Naive thymus-derived CD4-positive, alpha-beta T cell (primary cell): Measurements from ENCODE around the gene NGF. TPM values are rescaled to one million over a fixed set of nuclear protein-coding genes. Genes with fewer than 3 reads are reported as not detected.

ENCODE experiments used
- ATAC-seq: fragments of 150-1000 bp; cut with Tn5 transposase; 2 replicates; pipeline ENCODE4 v1.10.0; 2021; ENCODE audit warnings: mild to moderate bottlenecking, moderate library complexity
- CTCF ChIA-PET: fragments of 350-600 bp; sonication (Branson Sonifier 250); formaldehyde crosslinking; loops from one replicate; lab custom pipeline; 2021; ENCODE audit warnings: antibody characterized with exemption; lab: Charles Lee
- POLR2A ChIA-PET: fragments of 350-600 bp; sonication (Branson Sonifier 250); formaldehyde crosslinking; loops from one replicate; lab custom pipeline; 2021; ENCODE audit warnings: antibody characterized with exemption, inconsistent platforms; lab: Charles Lee
- DNase-seq, 9 donors: peaks; one replicate each; pipeline versions ENCODE4 v3.0.0 to v3.0.0-alpha.2; 2020 to 2022; ENCODE audit warnings: mixed read lengths in 1 of 9
- H3K27ac ChIP-seq: one replicate; pipeline ENCODE4 v1.7.0; 2013; ENCODE audit warnings: mild to moderate bottlenecking, low read depth, low read length, moderate library complexity
- H3K27me3 ChIP-seq, 2 donors: one replicate each; pipeline ENCODE4 v1.7.0; 2013; ENCODE audit warnings: low read length in 2 of 2, mild to moderate bottlenecking in 2 of 2, moderate library complexity in 2 of 2; ENCODE audit not compliant: control insufficient read depth in 2 of 2, insufficient read depth in 2 of 2
- H3K36me3 ChIP-seq, 3 experiments: 1 replicate in 2 of 3; 2 replicates in 1 of 3; pipeline ENCODE4 v1.7.0; 2013; ENCODE audit warnings: low read length in 3 of 3, mild to moderate bottlenecking in 3 of 3, moderate library complexity in 1 of 3; ENCODE audit not compliant: insufficient read depth in 3 of 3, control insufficient read depth in 2 of 3
- H3K4me1 ChIP-seq, 2 donors: one replicate each; pipeline ENCODE4 v1.7.0; 2013; ENCODE audit warnings: low read length in 2 of 2, mild to moderate bottlenecking in 2 of 2, moderate library complexity in 1 of 2; ENCODE audit not compliant: control insufficient read depth in 2 of 2, insufficient read depth in 2 of 2
- H3K4me3 ChIP-seq: 2 replicates; pipeline ENCODE4 v1.7.0; 2013; ENCODE audit warnings: mild to moderate bottlenecking, low read length
- H3K9me3 ChIP-seq, 3 experiments: 1 replicate in 2 of 3; 2 replicates in 1 of 3; pipeline ENCODE4 v1.7.0; 2013; ENCODE audit warnings: low read length in 3 of 3; ENCODE audit not compliant: control insufficient read depth in 2 of 3
- H3K27ac Mint-ChIP-seq, 9 donors: one replicate each; pipeline ENCODE4 v1.8.0; 2020 to 2022; ENCODE audit warnings: mixed read lengths in 9 of 9, mild to moderate bottlenecking in 8 of 9, moderate library complexity in 5 of 9, inconsistent platforms in 2 of 9
- H3K27me3 Mint-ChIP-seq, 5 donors: one replicate each; pipeline ENCODE4 v1.8.0; 2021 to 2022; ENCODE audit warnings: mixed read lengths in 5 of 5, mild to moderate bottlenecking in 1 of 5
- H3K36me3 Mint-ChIP-seq, 5 donors: one replicate each; pipeline ENCODE4 v1.8.0; 2020 to 2022; ENCODE audit warnings: mixed read lengths in 5 of 5, mild to moderate bottlenecking in 3 of 5, inconsistent platforms in 1 of 5
- H3K4me1 Mint-ChIP-seq, 7 donors: one replicate each; pipeline ENCODE4 v1.8.0; 2020 to 2022; ENCODE audit warnings: mixed read lengths in 7 of 7, mild to moderate bottlenecking in 3 of 7, inconsistent platforms in 1 of 7
- H3K4me3 Mint-ChIP-seq, 10 donors: one replicate each; pipeline ENCODE4 v1.8.0; 2020 to 2022; ENCODE audit warnings: mild to moderate bottlenecking in 10 of 10, mixed read lengths in 10 of 10, moderate library complexity in 6 of 10, inconsistent platforms in 2 of 10
- H3K9me3 Mint-ChIP-seq, 11 donors: one replicate each; pipeline ENCODE4 v1.8.0; 2020 to 2022; ENCODE audit warnings: mixed read lengths in 11 of 11, mild to moderate bottlenecking in 4 of 11, inconsistent platforms in 1 of 11, moderate library complexity in 1 of 11
- intact Hi-C, 2 donors: fragments of 100-400 bp; cut with micrococcal nuclease; formaldehyde crosslinking; loops; one replicate each; pipeline ENCODE4 v1.15.1; 2023
- polyA plus RNA-seq, 2 donors: library from polyadenylated mRNA; unstranded; fragments of 300-500 nt; fragmentation: Illumina TruSeq; gene quantifications; one replicate each; pipeline ENCODE4 v1.2.3, GENCODE V29; 2021
- total RNA-seq, 6 experiments: library from RNA in 5 of 6; stranded (reverse) in 5 of 6; gene quantifications; 1 replicate in 5 of 6; 2 replicates in 1 of 6; pipeline ENCODE4 v1.2.3 and lab custom pipeline; 2021 to 2026

Gene NGF
- total and polyA plus RNA-seq, 7 experiments from 2014 or later, result not detected

DNA sequence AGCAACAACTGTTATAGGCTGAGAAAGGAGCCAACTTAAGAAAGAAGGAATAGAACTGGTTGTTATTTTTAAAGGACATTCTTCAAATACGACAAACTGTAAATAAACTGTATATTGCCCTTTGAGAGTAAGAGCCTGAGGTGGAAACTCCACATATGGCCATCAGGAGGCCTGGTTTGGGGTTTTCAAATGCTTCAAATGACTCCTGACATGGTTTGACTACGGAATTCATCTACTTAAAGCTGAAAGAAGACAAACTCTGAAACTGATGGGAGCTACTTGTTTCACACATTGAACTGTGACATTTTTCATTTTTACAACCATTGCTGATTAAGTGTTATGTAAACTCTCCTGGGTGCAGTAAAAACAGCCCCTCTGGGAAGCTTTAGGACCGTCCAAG is 59.8 kb downstream of the NGF start:
- no peak overlapping the region for H3K27ac Mint-ChIP-seq
- Histone ChIP-seq H3K27ac (no peak overlapping the region), H3K27me3 (no peaks in the 10 kb centered on the region), H3K4me1 (no peaks in the 10 kb centered on the region), H3K9me3 (no peaks in the 10 kb centered on the region), H3K4me3 (no peak overlapping the region), H3K36me3 (no peaks in the 10 kb centered on the region)
- H3K36me3 Mint-ChIP-seq, result peaks cover 0 to 5% (median 0%) of the 10 kb centered on the region in 5 donors
- POLR2A ChIA-PET, result no interaction called here
- H3K4me3 Mint-ChIP-seq, result no peak overlapping the region
- ATAC-seq (no peak), DNase-seq (no peak)
- H3K9me3 Mint-ChIP-seq, result peaks cover 0 to 8% (median 5%) of the 10 kb centered on the region in 11 donors
- CTCF ChIA-PET, result no interaction called here
- no peaks in the 10 kb centered on the region for H3K4me1 Mint-ChIP-seq
- intact Hi-C loops, result no loop called here
- H3K27me3 Mint-ChIP-seq, result peaks cover 0 to 23% (median 9%) of the 10 kb centered on the region in 5 donors

DNA sequence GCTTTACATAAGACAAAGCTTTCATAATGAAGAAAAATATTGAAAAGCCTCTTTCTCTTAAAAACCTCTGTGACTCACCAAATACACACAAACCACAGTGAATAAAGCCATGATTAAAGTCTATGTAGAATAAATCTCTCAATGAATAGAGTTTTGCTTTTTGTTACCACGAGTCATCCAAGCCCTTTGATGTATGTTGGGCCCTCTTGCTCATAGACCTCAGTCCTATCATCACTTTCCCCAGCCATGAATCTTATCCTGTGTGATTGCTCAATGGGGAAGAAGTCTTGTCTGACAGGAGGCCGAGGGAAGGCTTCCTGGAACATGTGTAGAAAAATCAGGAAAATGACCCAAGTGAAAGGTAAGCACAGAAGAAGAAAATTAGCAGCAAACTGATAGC is 60.8 kb downstream of the NGF start:
- ChIA-PET CTCF (no interaction called here), POLR2A (no interaction called here)
- no peaks in the 10 kb centered on the region for H3K27me3 ChIP-seq
- peaks cover 3 to 29% (median 9%) of the 10 kb centered on the region in 5 donors for H3K27me3 Mint-ChIP-seq
- H3K4me1 Mint-ChIP-seq, result no peaks in the 10 kb centered on the region
- no peak overlapping the region for H3K27ac ChIP-seq
- H3K27ac Mint-ChIP-seq, result no peak overlapping the region
- ATAC-seq (no peak), DNase-seq (no peak)
- H3K9me3 ChIP-seq, result no peaks in the 10 kb centered on the region
- intact Hi-C loops, result no loop called here
- no peak overlapping the region for H3K4me3 ChIP-seq
- H3K36me3 ChIP-seq, result no peaks in the 10 kb centered on the region
- no peaks in the 10 kb centered on the region for H3K4me1 ChIP-seq
- peaks cover 0 to 5% (median 0%) of the 10 kb centered on the region in 5 donors for H3K36me3 Mint-ChIP-seq
- no peak overlapping the region for H3K4me3 Mint-ChIP-seq
- peaks cover 0 to 8% (median 5%) of the 10 kb centered on the region in 11 donors for H3K9me3 Mint-ChIP-seq

DNA sequence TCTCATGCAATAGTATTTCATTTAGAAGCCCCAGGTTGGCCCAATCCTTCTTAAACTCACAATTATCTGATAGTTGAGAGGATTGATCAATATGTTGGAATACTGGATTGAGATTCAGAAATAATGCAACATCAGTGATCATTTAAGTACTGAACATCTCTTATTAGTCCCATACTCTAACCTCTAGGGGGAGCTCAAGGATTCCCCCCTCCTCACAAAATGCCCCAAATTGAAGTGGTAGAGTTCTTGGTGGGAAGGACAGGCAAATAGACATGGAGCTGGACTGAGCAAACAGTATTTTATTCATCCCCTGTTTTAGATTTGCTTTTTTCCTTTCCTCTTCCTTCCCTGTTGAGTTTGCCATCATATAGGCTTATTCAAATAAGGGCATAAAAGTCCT is 62.8 kb downstream of the NGF start:
- POLR2A ChIA-PET, result no interaction called here
- intact Hi-C loops, result no loop called here
- H3K36me3 Mint-ChIP-seq, result peaks cover 0 to 5% (median 0%) of the 10 kb centered on the region in 5 donors

DNA sequence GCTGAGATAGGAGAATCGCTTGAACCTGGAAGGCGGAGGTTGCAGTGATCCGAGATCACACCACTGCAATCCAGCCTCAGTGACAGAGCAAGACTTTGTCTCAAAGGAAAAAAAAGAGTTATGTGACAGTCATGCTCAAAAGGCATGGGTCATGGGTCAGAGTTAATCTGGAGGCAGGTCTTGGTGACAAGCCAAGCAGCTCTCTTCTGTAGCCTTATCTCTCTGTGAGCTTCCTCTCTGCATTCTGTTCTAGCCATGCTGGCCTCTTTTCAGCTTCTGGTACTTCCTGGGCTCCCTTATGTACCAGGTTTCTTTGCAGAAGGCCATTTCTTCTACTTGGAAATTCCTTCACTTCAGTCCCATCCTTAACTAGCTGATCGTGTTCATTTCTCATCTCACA is 63.6 kb downstream of the NGF start:
- Histone ChIP-seq H3K27ac (no peak overlapping the region), H3K27me3 (no peaks in the 10 kb centered on the region), H3K4me1 (no peaks in the 10 kb centered on the region), H3K36me3 (no peaks in the 10 kb centered on the region), H3K4me3 (no peak overlapping the region), H3K9me3 (no peaks in the 10 kb centered on the region)
- peaks cover 0 to 8% (median 5%) of the 10 kb centered on the region in 11 donors for H3K9me3 Mint-ChIP-seq
- POLR2A ChIA-PET, result no interaction called here
- peaks cover 3 to 41% (median 10%) of the 10 kb centered on the region in 5 donors for H3K27me3 Mint-ChIP-seq
- H3K4me1 Mint-ChIP-seq, result no peaks in the 10 kb centered on the region
- H3K27ac Mint-ChIP-seq, result no peak overlapping the region
- DNase-seq, result no peak
- no peak overlapping the region for H3K4me3 Mint-ChIP-seq
- no peak for ATAC-seq
- intact Hi-C loops, result no loop called here
- peaks cover 0 to 5% (median 0%) of the 10 kb centered on the region in 5 donors for H3K36me3 Mint-ChIP-seq
- CTCF ChIA-PET, result no interaction called here

More for the DNA sequence above, 62.8 kb downstream of the NGF start:
- H3K27me3 ChIP-seq, result no peaks in the 10 kb centered on the region
- no peak overlapping the region for H3K27ac ChIP-seq
- Mint-ChIP-seq H3K27ac (no peak overlapping the region), H3K27me3 (peaks cover 3 to 41% (median 10%) of the 10 kb centered on the region in 5 donors), H3K4me3 (no peak overlapping the region), H3K9me3 (peaks cover 0 to 8% (median 5%) of the 10 kb centered on the region in 11 donors), H3K4me1 (no peaks in the 10 kb centered on the region)
- H3K4me1 ChIP-seq, result no peaks in the 10 kb centered on the region
- no peak overlapping the region for H3K4me3 ChIP-seq
- no peak for ATAC-seq
- H3K9me3 ChIP-seq, result no peaks in the 10 kb centered on the region
- no peak for DNase-seq
- H3K36me3 ChIP-seq, result no peaks in the 10 kb centered on the region
- CTCF ChIA-PET, result interaction anchor here (0.7 kb wide), 1 partner anchor 129 kb away, joined by 3 read pairs; no protein-coding TSS in a partner anchor

DNA sequence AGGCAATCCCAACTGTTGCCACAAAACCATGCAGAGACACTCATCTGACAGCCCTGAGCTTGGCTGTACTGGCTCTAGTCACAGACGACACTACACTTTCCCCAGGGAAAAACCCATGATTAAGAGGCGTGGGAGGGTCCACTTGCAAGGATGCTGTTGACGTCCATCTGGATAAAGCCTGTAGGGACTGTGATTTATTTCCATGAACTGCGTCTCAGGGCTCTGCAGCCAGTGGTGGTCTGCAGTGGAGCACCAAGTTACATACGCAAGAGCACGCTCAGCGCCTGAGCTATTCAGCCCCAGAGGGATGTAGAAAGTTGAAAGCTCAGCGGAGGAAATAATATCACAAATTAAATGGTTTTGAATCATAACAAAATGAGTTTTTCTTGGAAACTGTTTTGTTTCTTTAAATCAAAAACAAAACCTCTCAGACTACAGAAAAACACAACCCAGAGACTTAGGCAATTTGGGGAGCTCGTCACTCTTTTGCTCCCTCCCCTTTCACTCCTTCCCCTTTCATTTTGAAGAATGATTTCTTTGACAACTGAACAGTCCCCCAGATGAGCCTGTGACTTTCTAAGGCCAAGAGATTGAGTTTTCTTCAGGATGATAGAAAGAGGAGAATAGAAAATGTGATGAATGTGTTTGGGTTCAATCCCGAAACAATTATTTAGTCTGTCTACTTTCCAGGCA is 71.2 kb downstream of the NGF start:
- Histone ChIP-seq H3K4me1 (no peaks in the 10 kb centered on the region), H3K9me3 (no peaks in the 10 kb centered on the region), H3K27me3 (no peaks in the 10 kb centered on the region), H3K27ac (no peak overlapping the region), H3K4me3 (no peak overlapping the region), H3K36me3 (no peaks in the 10 kb centered on the region)
- ChIA-PET POLR2A (no interaction called here), CTCF (no interaction called here)
- H3K36me3 Mint-ChIP-seq, result no peaks in the 10 kb centered on the region
- H3K4me1 Mint-ChIP-seq, result no peaks in the 10 kb centered on the region
- H3K4me3 Mint-ChIP-seq, result no peak overlapping the region
- ATAC-seq (no peak), DNase-seq (no peak)
- H3K9me3 Mint-ChIP-seq, result no peaks in the 10 kb centered on the region
- intact Hi-C loops, result no loop called here
- H3K27ac Mint-ChIP-seq, result no peak overlapping the region
- peaks cover 3 to 46% (median 10%) of the 10 kb centered on the region in 5 donors for H3K27me3 Mint-ChIP-seq

DNA sequence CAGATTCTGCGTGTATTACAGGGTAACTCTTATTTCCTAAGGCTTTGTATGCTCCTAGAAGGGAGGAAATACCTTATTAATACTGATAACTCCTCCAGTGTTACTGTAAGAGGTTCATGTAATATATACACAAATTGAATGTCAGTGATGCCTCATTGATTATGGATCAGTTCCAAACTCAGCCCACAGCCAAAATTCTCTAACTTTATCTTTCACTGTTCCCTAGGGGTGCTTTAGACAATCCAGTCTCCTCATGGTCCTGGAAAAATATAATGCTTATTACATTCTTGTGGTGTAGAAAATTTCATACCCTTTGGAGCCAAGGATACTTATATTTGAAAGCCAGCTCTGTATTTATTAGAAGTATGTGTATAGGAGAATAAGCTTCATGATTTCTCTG is 73.0 kb downstream of the NGF start:
- Histone ChIP-seq H3K4me1 (no peaks in the 10 kb centered on the region), H3K36me3 (no peaks in the 10 kb centered on the region), H3K27me3 (no peaks in the 10 kb centered on the region), H3K27ac (no peak overlapping the region), H3K4me3 (no peak overlapping the region), H3K9me3 (no peaks in the 10 kb centered on the region)
- ChIA-PET CTCF (interaction anchor here (0.6 kb wide), 1 partner anchor 832 kb away, joined by 3 read pairs; no protein-coding TSS in a partner anchor), POLR2A (no interaction called here)
- no peak overlapping the region for H3K27ac Mint-ChIP-seq
- no peaks in the 10 kb centered on the region for H3K4me1 Mint-ChIP-seq
- ATAC-seq (no peak), DNase-seq (no peak)
- H3K9me3 Mint-ChIP-seq, result peaks cover 0 to 1% (median 0%) of the 10 kb centered on the region in 11 donors
- no peaks in the 10 kb centered on the region for H3K36me3 Mint-ChIP-seq
- H3K4me3 Mint-ChIP-seq, result no peak overlapping the region
- intact Hi-C loops, result no loop called here
- peaks cover 3 to 44% (median 19%) of the 10 kb centered on the region in 5 donors for H3K27me3 Mint-ChIP-seq

DNA sequence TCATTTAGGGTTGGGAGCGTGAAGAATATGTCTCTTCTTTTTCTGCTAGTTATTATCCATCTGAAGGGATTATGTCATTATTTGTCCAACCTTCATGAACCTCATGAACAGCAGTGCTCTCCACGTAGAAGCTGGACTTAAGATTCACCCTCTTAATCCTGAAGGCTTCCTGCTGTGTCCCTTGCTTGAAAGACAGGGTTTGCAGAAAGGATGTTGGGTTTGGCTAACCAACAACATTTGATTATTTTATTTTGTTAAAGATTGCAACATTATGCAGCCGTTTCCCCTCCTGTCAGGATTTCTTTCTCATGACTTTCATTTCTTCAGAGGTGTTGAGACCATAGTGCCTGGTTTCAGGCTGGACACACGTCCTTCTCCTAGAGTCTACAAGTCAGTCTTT is 75.2 kb downstream of the NGF start:
- Mint-ChIP-seq H3K27me3 (peaks cover 3 to 43% (median 19%) of the 10 kb centered on the region in 5 donors), H3K27ac (no peak overlapping the region), H3K4me3 (no peak overlapping the region), H3K36me3 (peaks cover 0 to 5% (median 0%) of the 10 kb centered on the region in 5 donors), H3K4me1 (no peaks in the 10 kb centered on the region), H3K9me3 (peaks cover 5 to 15% (median 10%) of the 10 kb centered on the region in 11 donors)
- DNase-seq (no peak), ATAC-seq (no peak)
- H3K27me3 ChIP-seq, result no peaks in the 10 kb centered on the region
- H3K36me3 ChIP-seq, result no peaks in the 10 kb centered on the region
- ChIA-PET CTCF (no interaction called here), POLR2A (no interaction called here)
- no peaks in the 10 kb centered on the region for H3K4me1 ChIP-seq
- H3K4me3 ChIP-seq, result no peak overlapping the region
- peaks cover 0 to 11% (median 0%) of the 10 kb centered on the region in 3 experiments for H3K9me3 ChIP-seq
- intact Hi-C loops, result no loop called here
- H3K27ac ChIP-seq, result no peak overlapping the region
